Peyer's patch (tissue), 4 donors: Measurements from ENCODE around the gene DHRS4. TPM values are rescaled to one million over a fixed set of nuclear protein-coding genes. Genes with fewer than 3 reads are reported as not detected.

Experiments
- DNase-seq, 3 donors: peaks; one replicate each; pipeline ENCODE4 v3.0.0-alpha.2; 2017 to 2019
- H3K27ac ChIP-seq, 4 donors: fragments of 200-600 bp; sonication (generic); one replicate each; pipeline ENCODE4 v1.5.1; 2016 to 2019
- H3K27me3 ChIP-seq, 2 donors: fragments of 200-600 bp; sonication (generic); one replicate each; pipeline ENCODE4 v1.5.1; 2019
- H3K36me3 ChIP-seq, 3 donors: fragments of 200-600 bp; sonication (generic); one replicate each; pipeline ENCODE4 v1.5.1; 2016 to 2019
- H3K4me1 ChIP-seq, 4 donors: fragments of 200-600 bp; sonication (generic); one replicate each; pipeline ENCODE4 v1.5.1; 2016 to 2019
- H3K4me3 ChIP-seq, 4 donors: fragments of 200-600 bp; sonication (generic); 1 replicate in 3 of 4; 2 replicates in 1 of 4; pipeline ENCODE4 v1.5.1; 2016 to 2019; ENCODE audit warnings: mild to moderate bottlenecking in 1 of 4
- H3K9me3 ChIP-seq, 4 donors: fragments of 200-600 bp; sonication (generic); one replicate each; pipeline ENCODE4 v1.5.1; 2016 to 2019; ENCODE audit warnings: mild to moderate bottlenecking in 1 of 4
- CTCF ChIP-seq, 6 experiments: fragments of 450-650 bp in 4 of 6; fragments of 200-600 bp in 2 of 6; sonication (generic) in 1 of 6; IDR thresholded peaks; one replicate each; pipeline ENCODE4 v1.5.1; 2017 to 2019; ENCODE audit warnings: antibody characterized with exemption in 6 of 6, mild to moderate bottlenecking in 3 of 6, moderate library complexity in 1 of 6
- POLR2A ChIP-seq, 2 donors: fragments of 450-650 bp; IDR thresholded peaks; one replicate each; pipeline ENCODE4 v1.5.1; 2017; ENCODE audit warnings: antibody characterized with exemption in 2 of 2, mild to moderate bottlenecking in 2 of 2, moderate library complexity in 2 of 2
- total RNA-seq, 4 donors: library from RNA; depleted of rRNA; stranded (reverse); fragments of >200 nt; gene quantifications; one replicate each; pipeline ENCODE4 v1.1.0, GENCODE V29; 2016

Gene DHRS4
- total RNA-seq, 4 donors from 2014 or later, result 52.8 to 77.9 (median 62.4) TPM

GRCh38 chr14:23916446-23916845 lies 37.1 kb upstream of the DHRS4 start:
- TF ChIP-seq CTCF (IDR thresholded peaks at IDR 0.05) (no peak), POLR2A (IDR thresholded peaks at IDR 0.05) (no peak)
- Histone ChIP-seq H3K9me3 (no peaks in the 10 kb centered on the region), H3K27me3 (no peaks in the 10 kb centered on the region), H3K4me3 (no peak overlapping the region), H3K27ac (no peak overlapping the region), H3K4me1 (no peaks in the 10 kb centered on the region), H3K36me3 (no peaks in the 10 kb centered on the region)
- no peak for DNase-seq

GRCh38 chr14:23922545-23922944 lies 31.0 kb upstream of the DHRS4 start:
- H3K9me3 ChIP-seq, result no peaks in the 10 kb centered on the region
- H3K4me1 ChIP-seq, result no peaks in the 10 kb centered on the region
- no peak overlapping the region for H3K27ac ChIP-seq
- H3K4me3 ChIP-seq, result no peak overlapping the region
- DNase-seq, result no peak
- no peaks in the 10 kb centered on the region for H3K36me3 ChIP-seq
- H3K27me3 ChIP-seq, result no peaks in the 10 kb centered on the region
- TF ChIP-seq POLR2A (IDR thresholded peaks at IDR 0.05), result no peak
- no peak for TF ChIP-seq CTCF (IDR thresholded peaks at IDR 0.05)

GRCh38 chr14:23925523-23926075 lies 28.0 kb upstream of the DHRS4 start:
- TF ChIP-seq POLR2A (IDR thresholded peaks at IDR 0.05) (no peak), CTCF (IDR thresholded peaks at IDR 0.05) (no peak)
- Histone ChIP-seq H3K4me1 (peaks cover 0 to 6% (median 0%) of the 10 kb centered on the region in 4 donors), H3K4me3 (no peak overlapping the region), H3K27ac (no peak overlapping the region), H3K27me3 (no peaks in the 10 kb centered on the region), H3K9me3 (no peaks in the 10 kb centered on the region), H3K36me3 (no peaks in the 10 kb centered on the region)
- no peak for DNase-seq

- peaks cover 0 to 12% (median 0%) of the 10 kb centered on the region in 4 donors for H3K4me1 ChIP-seq
- no peaks in the 10 kb centered on the region for H3K36me3 ChIP-seq
These were observed 27.0 kb upstream of the DHRS4 start for GRCh38 chr14:23926543-23926942.

GRCh38 chr14:23929136-23929535 lies 24.4 kb upstream of the DHRS4 start:
- Histone ChIP-seq H3K36me3 (no peaks in the 10 kb centered on the region), H3K27ac (no peak overlapping the region), H3K9me3 (no peaks in the 10 kb centered on the region), H3K27me3 (no peaks in the 10 kb centered on the region), H3K4me1 (peaks cover 0 to 24% (median 0%) of the 10 kb centered on the region in 4 donors), H3K4me3 (no peak overlapping the region)
- no peak for DNase-seq
- TF ChIP-seq CTCF (IDR thresholded peaks at IDR 0.05) (no peak), POLR2A (IDR thresholded peaks at IDR 0.05) (no peak)

More at GRCh38 chr14:23926543-23926942, 27.0 kb upstream of the DHRS4 start:
- H3K27ac ChIP-seq, result no peak overlapping the region
- no peaks in the 10 kb centered on the region for H3K27me3 ChIP-seq
- no peaks in the 10 kb centered on the region for H3K9me3 ChIP-seq
- TF ChIP-seq CTCF (IDR thresholded peaks at IDR 0.05), result no peak
- no peak overlapping the region for H3K4me3 ChIP-seq
- no peak for DNase-seq
